OCI-LY1 (cell line): Measurements from ENCODE around the gene CYFIP1.

Experiments
- H2AFZ ChIP-seq: fragments of 200-600 bp; sonication (generic), shearing (Covaris generic); 2 replicates; pipeline ENCODE4 v1.6.0; 2014; ENCODE audit warnings: antibody characterized with exemption, mild to moderate bottlenecking, low read length
- H3F3A ChIP-seq: fragments of 200-600 bp; sonication (generic), shearing (Covaris generic); 2 replicates; pipeline ENCODE4 v1.6.0; 2014; ENCODE audit warnings: mild to moderate bottlenecking, antibody characterized with exemption, low read length, moderate library complexity; ENCODE audit not compliant: insufficient read depth
- H3K27ac ChIP-seq: fragments of 200-600 bp; sonication (generic); 2 replicates; pipeline ENCODE4 v1.5.1; 2014; ENCODE audit warnings: low read length, mixed run types, mild to moderate bottlenecking, low read depth; ENCODE audit not compliant: poor library complexity, severe bottlenecking
- H3K27me3 ChIP-seq: fragments of 200-600 bp; sonication (generic); 2 replicates; pipeline ENCODE4 v1.6.0; 2014; ENCODE audit warnings: antibody characterized with exemption, mild to moderate bottlenecking, low read length, moderate library complexity; ENCODE audit not compliant: insufficient read depth
- H3K36me3 ChIP-seq: fragments of 200-600 bp; sonication (generic); 2 replicates; pipeline ENCODE4 v1.6.1; 2014; ENCODE audit warnings: mild to moderate bottlenecking, antibody characterized with exemption, low read length, moderate library complexity, mixed read lengths; ENCODE audit not compliant: insufficient read depth
- H3K4me1 ChIP-seq: fragments of 200-600 bp; sonication (generic); 2 replicates; pipeline ENCODE4 v1.5.1; 2014; ENCODE audit warnings: mild to moderate bottlenecking, low read length, moderate library complexity; ENCODE audit not compliant: insufficient read depth, severe bottlenecking
- H3K4me2 ChIP-seq: fragments of 200-600 bp; sonication (generic), shearing (Covaris generic); 2 replicates; pipeline ENCODE4 v1.6.1; 2014; ENCODE audit warnings: low read length
- H3K4me3 ChIP-seq: fragments of 200-600 bp; sonication (generic); 2 replicates; pipeline ENCODE4 v1.5.1; 2014; ENCODE audit warnings: low read length, low read depth, mild to moderate bottlenecking, mixed read lengths; ENCODE audit not compliant: poor library complexity, severe bottlenecking
- H3K79me2 ChIP-seq: fragments of 200-600 bp; shearing (Covaris generic); 2 replicates; pipeline ENCODE4 v1.6.1; 2016; ENCODE audit warnings: mixed run types, low read length, mixed read lengths; ENCODE audit not compliant: insufficient read depth
- H3K9ac ChIP-seq: fragments of 200-600 bp; sonication (generic), shearing (Covaris generic); 2 replicates; pipeline ENCODE4 v1.6.1; 2014; ENCODE audit warnings: mild to moderate bottlenecking, low read length, mixed read lengths
- H3K9me2 ChIP-seq: fragments of 200-600 bp; sonication (generic), shearing (Covaris generic); 2 replicates; pipeline ENCODE4 v1.6.1; 2014; ENCODE audit warnings: low read depth, mild to moderate bottlenecking, low read length, mixed read lengths
- H3K9me3 ChIP-seq: fragments of 200-600 bp; shearing (Covaris generic); 2 replicates; pipeline ENCODE4 v1.6.1; 2014; ENCODE audit warnings: low read length, mixed read lengths
- H4K20me1 ChIP-seq: fragments of 200-600 bp; sonication (generic), shearing (Covaris generic); 2 replicates; pipeline ENCODE4 v1.6.0; 2016; ENCODE audit warnings: mild to moderate bottlenecking, low read length; ENCODE audit not compliant: insufficient read depth
- CTCF ChIP-seq: fragments of 200-600 bp; sonication (generic), shearing (Covaris generic); IDR thresholded peaks from 2 replicates; pipeline ENCODE4 v1.5.1; 2017; ENCODE audit warnings: mild to moderate bottlenecking, antibody characterized with exemption, low read length, moderate library complexity, mixed read lengths
- EZH2 ChIP-seq: fragments of 200-600 bp; sonication (generic), shearing (Covaris generic); IDR thresholded peaks from 2 replicates; pipeline ENCODE4 v1.8.0; 2017; ENCODE audit warnings: borderline replicate concordance, mixed run types, mild to moderate bottlenecking, antibody characterized with exemption, low read length, moderate library complexity, mixed read lengths

Gene CYFIP1

DNA sequence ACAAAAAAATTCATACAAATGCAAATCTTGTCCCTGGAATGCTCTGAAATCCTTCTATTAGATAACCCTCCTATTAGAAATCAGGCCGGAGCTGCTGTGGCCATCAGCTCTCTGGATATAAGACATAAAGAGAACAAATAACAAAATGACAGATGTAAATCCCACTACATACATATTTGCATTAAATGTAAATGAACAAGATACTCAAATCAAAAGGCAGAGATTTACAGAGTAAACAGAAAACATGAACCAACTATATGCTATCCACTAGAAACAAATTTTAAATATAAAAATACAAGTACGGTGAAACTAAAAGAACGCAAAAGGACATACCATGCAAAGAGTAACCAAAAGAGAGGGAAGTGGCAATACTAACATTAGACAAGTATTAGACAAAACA lies 10.7 kb downstream of the CYFIP1 start:
- Histone ChIP-seq H3K4me2 (no peak overlapping the region), H3K27ac (no peak overlapping the region), H3K9ac (no peak overlapping the region), H3K27me3 (peaks cover 4% of the 10 kb centered on the region; the same call in 1 of the 2 replicates), H3K9me2 (no peaks in the 10 kb centered on the region), H3K36me3 (no peaks in the 10 kb centered on the region), H4K20me1 (no peaks in the 10 kb centered on the region), H2AFZ (no peak overlapping the region), H3K9me3 (no peaks in the 10 kb centered on the region), H3K79me2 (no peaks in the 10 kb centered on the region), H3K4me3 (no peak overlapping the region), H3K4me1 (no peaks in the 10 kb centered on the region), H3F3A (no peaks in the 10 kb centered on the region)
- TF ChIP-seq EZH2 (no peak), CTCF (no peak)

GRCh38 chr15:22968366-22968765 lies 11.8 kb downstream of the CYFIP1 start:
- H2AFZ ChIP-seq = no peak overlapping the region
- no peak overlapping the region for H3K27ac ChIP-seq
- no peaks in the 10 kb centered on the region for H3K4me1 ChIP-seq
- H3K9me3 ChIP-seq = no peaks in the 10 kb centered on the region
- TF ChIP-seq CTCF (no peak), EZH2 (no peak)
- H3K27me3 ChIP-seq = peaks cover 4% of the 10 kb centered on the region; the same call in 1 of the 2 replicates
- no peak overlapping the region for H3K4me3 ChIP-seq
- no peak overlapping the region for H3K4me2 ChIP-seq
- H3F3A ChIP-seq = no peaks in the 10 kb centered on the region
- H3K79me2 ChIP-seq = no peaks in the 10 kb centered on the region
- no peaks in the 10 kb centered on the region for H3K36me3 ChIP-seq
- H4K20me1 ChIP-seq = no peaks in the 10 kb centered on the region
- H3K9me2 ChIP-seq = no peaks in the 10 kb centered on the region
- no peak overlapping the region for H3K9ac ChIP-seq

GRCh38 chr15:22967084-22967770 lies 12.9 kb downstream of the CYFIP1 start:
- Histone ChIP-seq H3K9me3 (no peaks in the 10 kb centered on the region), H3F3A (no peaks in the 10 kb centered on the region), H2AFZ (no peak overlapping the region), H3K9ac (no peak overlapping the region), H3K9me2 (no peaks in the 10 kb centered on the region), H3K79me2 (no peaks in the 10 kb centered on the region), H3K27me3 (peaks cover 4% of the 10 kb centered on the region; the same call in 1 of the 2 replicates), H3K4me3 (no peak overlapping the region), H3K4me2 (no peak overlapping the region), H3K36me3 (no peaks in the 10 kb centered on the region), H3K27ac (no peak overlapping the region), H3K4me1 (no peaks in the 10 kb centered on the region), H4K20me1 (no peaks in the 10 kb centered on the region)
- TF ChIP-seq EZH2 = no peak
- no peak for TF ChIP-seq CTCF
